Measurements from ENCODE around the gene CBY3.

DNA sequence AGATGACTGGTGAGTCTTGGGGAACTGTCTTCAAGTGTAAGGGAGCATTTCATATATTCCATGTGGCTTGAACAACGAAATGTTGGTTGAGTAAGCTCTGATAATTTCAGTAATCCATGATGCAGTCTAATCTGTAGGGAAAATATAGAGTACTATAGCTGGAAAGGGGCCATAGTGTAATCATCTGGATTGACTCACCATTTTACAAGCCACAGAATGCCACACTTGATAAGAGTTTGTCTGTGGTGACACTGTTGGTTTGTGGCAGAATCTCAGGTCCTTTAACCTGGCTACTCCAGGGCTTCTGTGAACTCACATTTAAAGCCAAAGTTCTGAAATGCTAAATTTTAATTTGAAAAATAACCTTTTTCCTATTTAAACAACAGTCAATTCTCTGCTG is 35.5 kb upstream of the CBY3 start:
- TF ChIP-seq, protein P1, sequence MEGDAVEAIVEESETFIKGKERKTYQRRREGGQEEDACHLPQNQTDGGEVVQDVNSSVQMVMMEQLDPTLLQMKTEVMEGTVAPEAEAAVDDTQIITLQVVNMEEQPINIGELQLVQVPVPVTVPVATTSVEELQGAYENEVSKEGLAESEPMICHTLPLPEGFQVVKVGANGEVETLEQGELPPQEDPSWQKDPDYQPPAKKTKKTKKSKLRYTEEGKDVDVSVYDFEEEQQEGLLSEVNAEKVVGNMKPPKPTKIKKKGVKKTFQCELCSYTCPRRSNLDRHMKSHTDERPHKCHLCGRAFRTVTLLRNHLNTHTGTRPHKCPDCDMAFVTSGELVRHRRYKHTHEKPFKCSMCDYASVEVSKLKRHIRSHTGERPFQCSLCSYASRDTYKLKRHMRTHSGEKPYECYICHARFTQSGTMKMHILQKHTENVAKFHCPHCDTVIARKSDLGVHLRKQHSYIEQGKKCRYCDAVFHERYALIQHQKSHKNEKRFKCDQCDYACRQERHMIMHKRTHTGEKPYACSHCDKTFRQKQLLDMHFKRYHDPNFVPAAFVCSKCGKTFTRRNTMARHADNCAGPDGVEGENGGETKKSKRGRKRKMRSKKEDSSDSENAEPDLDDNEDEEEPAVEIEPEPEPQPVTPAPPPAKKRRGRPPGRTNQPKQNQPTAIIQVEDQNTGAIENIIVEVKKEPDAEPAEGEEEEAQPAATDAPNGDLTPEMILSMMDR (IDR thresholded peaks at IDR 0.05) = no peak
- no peak for TF ChIP-seq POLR2A (IDR thresholded peaks at IDR 0.05)

Data from uterus (tissue), 2 donors.